Panc1 (cell line): ENCODE data around the gene LIMCH1.

Experiments used
- POLR2AphosphoS5 ChIP-seq: IDR thresholded peaks from 2 replicates; pipeline ENCODE4 v1.6.1; 2012; ENCODE audit warnings: mild to moderate bottlenecking, low read depth, low read length, moderate library complexity
- SIN3A ChIP-seq: IDR thresholded peaks from 2 replicates; pipeline ENCODE4 v1.6.1; 2012; ENCODE audit warnings: low read depth, mild to moderate bottlenecking, low read length, moderate library complexity, borderline replicate concordance; ENCODE audit not compliant: insufficient read depth
- TF ChIP-seq, protein P1 (sequence below): fragments of 450-650 bp; IDR thresholded peaks from 2 replicates; pipeline ENCODE4 v1.5.1; 2017; ENCODE audit warnings: mild to moderate bottlenecking
- TF ChIP-seq, protein P2 (sequence below), 2 experiments: IDR thresholded peaks; 2 replicates each; pipeline ENCODE4 v1.6.1; 2011 to 2012; ENCODE audit warnings: low read depth in 2 of 2, control low read depth in 1 of 2, low read length in 1 of 2, mild to moderate bottlenecking in 1 of 2, moderate library complexity in 1 of 2; ENCODE audit not compliant: insufficient read depth in 1 of 2

DNA sequence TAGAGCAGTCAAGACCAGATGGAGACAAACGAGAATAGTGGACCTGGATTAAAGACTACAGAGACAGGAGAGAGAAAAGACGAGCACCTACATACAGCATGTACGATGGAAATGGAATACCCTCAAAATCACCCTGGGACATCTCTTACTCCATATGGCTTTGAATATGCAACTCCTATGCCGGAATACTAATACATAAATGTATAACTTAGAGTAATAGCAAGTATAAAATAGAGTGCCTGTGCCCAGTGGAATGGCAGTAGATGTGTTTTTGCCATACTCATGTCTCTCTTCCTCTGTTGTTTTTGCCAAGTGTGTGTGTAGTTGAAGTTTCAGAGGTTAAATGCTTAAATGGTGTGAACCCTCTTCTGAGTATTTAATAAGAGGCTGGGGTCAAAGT, 39.8 kb upstream of the LIMCH1 start:
- TF ChIP-seq, protein P1, sequence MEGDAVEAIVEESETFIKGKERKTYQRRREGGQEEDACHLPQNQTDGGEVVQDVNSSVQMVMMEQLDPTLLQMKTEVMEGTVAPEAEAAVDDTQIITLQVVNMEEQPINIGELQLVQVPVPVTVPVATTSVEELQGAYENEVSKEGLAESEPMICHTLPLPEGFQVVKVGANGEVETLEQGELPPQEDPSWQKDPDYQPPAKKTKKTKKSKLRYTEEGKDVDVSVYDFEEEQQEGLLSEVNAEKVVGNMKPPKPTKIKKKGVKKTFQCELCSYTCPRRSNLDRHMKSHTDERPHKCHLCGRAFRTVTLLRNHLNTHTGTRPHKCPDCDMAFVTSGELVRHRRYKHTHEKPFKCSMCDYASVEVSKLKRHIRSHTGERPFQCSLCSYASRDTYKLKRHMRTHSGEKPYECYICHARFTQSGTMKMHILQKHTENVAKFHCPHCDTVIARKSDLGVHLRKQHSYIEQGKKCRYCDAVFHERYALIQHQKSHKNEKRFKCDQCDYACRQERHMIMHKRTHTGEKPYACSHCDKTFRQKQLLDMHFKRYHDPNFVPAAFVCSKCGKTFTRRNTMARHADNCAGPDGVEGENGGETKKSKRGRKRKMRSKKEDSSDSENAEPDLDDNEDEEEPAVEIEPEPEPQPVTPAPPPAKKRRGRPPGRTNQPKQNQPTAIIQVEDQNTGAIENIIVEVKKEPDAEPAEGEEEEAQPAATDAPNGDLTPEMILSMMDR: no peak
- TF ChIP-seq POLR2AphosphoS5 (no peak), SIN3A (no peak)
- TF ChIP-seq, protein P2, sequence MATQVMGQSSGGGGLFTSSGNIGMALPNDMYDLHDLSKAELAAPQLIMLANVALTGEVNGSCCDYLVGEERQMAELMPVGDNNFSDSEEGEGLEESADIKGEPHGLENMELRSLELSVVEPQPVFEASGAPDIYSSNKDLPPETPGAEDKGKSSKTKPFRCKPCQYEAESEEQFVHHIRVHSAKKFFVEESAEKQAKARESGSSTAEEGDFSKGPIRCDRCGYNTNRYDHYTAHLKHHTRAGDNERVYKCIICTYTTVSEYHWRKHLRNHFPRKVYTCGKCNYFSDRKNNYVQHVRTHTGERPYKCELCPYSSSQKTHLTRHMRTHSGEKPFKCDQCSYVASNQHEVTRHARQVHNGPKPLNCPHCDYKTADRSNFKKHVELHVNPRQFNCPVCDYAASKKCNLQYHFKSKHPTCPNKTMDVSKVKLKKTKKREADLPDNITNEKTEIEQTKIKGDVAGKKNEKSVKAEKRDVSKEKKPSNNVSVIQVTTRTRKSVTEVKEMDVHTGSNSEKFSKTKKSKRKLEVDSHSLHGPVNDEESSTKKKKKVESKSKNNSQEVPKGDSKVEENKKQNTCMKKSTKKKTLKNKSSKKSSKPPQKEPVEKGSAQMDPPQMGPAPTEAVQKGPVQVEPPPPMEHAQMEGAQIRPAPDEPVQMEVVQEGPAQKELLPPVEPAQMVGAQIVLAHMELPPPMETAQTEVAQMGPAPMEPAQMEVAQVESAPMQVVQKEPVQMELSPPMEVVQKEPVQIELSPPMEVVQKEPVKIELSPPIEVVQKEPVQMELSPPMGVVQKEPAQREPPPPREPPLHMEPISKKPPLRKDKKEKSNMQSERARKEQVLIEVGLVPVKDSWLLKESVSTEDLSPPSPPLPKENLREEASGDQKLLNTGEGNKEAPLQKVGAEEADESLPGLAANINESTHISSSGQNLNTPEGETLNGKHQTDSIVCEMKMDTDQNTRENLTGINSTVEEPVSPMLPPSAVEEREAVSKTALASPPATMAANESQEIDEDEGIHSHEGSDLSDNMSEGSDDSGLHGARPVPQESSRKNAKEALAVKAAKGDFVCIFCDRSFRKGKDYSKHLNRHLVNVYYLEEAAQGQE (IDR thresholded peaks at IDR 0.05; ENCODE audit: insufficient read depth in 1 of 2, low read depth in 2 of 2, low read length in 1 of 2): no peak
